CD14-positive monocyte (primary cell): ENCODE data around the gene PTAFR. TPM values are rescaled to one million over a fixed set of nuclear protein-coding genes. Genes with fewer than 3 reads are reported as not detected.

Experiments used
- DNase-seq, 3 donors: peaks; one replicate each; pipeline ENCODE4 v3.0.0-alpha.2; 2011 to 2022
- H2AFZ ChIP-seq: 2 replicates; pipeline ENCODE4 v1.6.0; 2012; ENCODE audit warnings: mild to moderate bottlenecking, low read depth, low read length, inconsistent platforms; ENCODE audit not compliant: insufficient read depth, poor library complexity, severe bottlenecking
- H3K27ac ChIP-seq, 2 donors: 1 replicate in 1 of 2; 2 replicates in 1 of 2; pipeline ENCODE4 v1.5.1; 2012 to 2013; ENCODE audit warnings: low read length in 2 of 2, control low read depth in 1 of 2, inconsistent platforms in 1 of 2, low read depth in 1 of 2, mild to moderate bottlenecking in 1 of 2
- H3K27me3 ChIP-seq, 2 donors: one replicate each; pipeline versions ENCODE4 v1.6.0 to v1.6.1; 2011 to 2013; ENCODE audit warnings: low read length in 2 of 2; ENCODE audit not compliant: control insufficient read depth in 2 of 2, insufficient read depth in 2 of 2
- H3K36me3 ChIP-seq, 2 donors: replicated peaks in 1 of 2; 1 replicate in 1 of 2; 2 replicates in 1 of 2; pipeline versions ENCODE4 v1.5.1 to v1.6.1; 2012 to 2013; ENCODE audit warnings: low read length in 2 of 2, control low read depth in 1 of 2, inconsistent platforms in 1 of 2, mild to moderate bottlenecking in 1 of 2; ENCODE audit not compliant: insufficient read depth in 2 of 2, control insufficient read depth in 1 of 2
- H3K4me1 ChIP-seq, 2 donors: 1 replicate in 1 of 2; 2 replicates in 1 of 2; pipeline versions ENCODE4 v1.5.1 to v1.6.1; 2012 to 2013; ENCODE audit warnings: low read length in 2 of 2, control low read depth in 1 of 2, inconsistent platforms in 1 of 2, mild to moderate bottlenecking in 1 of 2, moderate library complexity in 1 of 2; ENCODE audit not compliant: insufficient read depth in 2 of 2, control insufficient read depth in 1 of 2
- H3K4me2 ChIP-seq: replicated peaks from 2 replicates; pipeline ENCODE3; 2012; ENCODE audit warnings: low read length, moderate library complexity, mild to moderate bottlenecking; ENCODE audit not compliant: poor library complexity, severe bottlenecking; ENCODE audit errors: extremely low read depth
- H3K4me3 ChIP-seq, 3 experiments: fragments of 200-600 bp in 1 of 3; sonication (generic) in 1 of 3; replicated peaks in 1 of 3; 1 replicate in 2 of 3; 2 replicates in 1 of 3; pipeline ENCODE4 v1.5.1; 2011 to 2013; ENCODE audit warnings: low read length in 3 of 3, mild to moderate bottlenecking in 3 of 3, control low read depth in 2 of 3, low read depth in 2 of 3, inconsistent platforms in 1 of 3, moderate library complexity in 1 of 3
- H3K79me2 ChIP-seq: 2 replicates; pipeline ENCODE4 v1.6.0; 2012; ENCODE audit warnings: mild to moderate bottlenecking, control low read depth, inconsistent platforms, low read length, moderate library complexity; ENCODE audit not compliant: insufficient read depth
- H3K9ac ChIP-seq: 2 replicates; pipeline ENCODE4 v1.6.0; 2017; ENCODE audit warnings: low read length, mild to moderate bottlenecking; ENCODE audit not compliant: insufficient read depth, poor library complexity, severe bottlenecking
- H3K9me3 ChIP-seq, 2 donors: replicated peaks in 1 of 2; 1 replicate in 1 of 2; 2 replicates in 1 of 2; pipeline versions ENCODE4 v1.5.1 to v1.6.1; 2012 to 2013; ENCODE audit warnings: low read length in 2 of 2, control low read depth in 1 of 2; ENCODE audit not compliant: control insufficient read depth in 1 of 2, insufficient read depth in 1 of 2
- H4K20me1 ChIP-seq: 2 replicates; pipeline ENCODE4 v1.6.0; 2012; ENCODE audit warnings: mild to moderate bottlenecking, low read length, control low read depth, moderate library complexity; ENCODE audit not compliant: insufficient read depth
- H3K27ac Mint-ChIP-seq, 7 donors: one replicate each; pipeline ENCODE4 v1.8.0; 2020; ENCODE audit warnings: mild to moderate bottlenecking in 7 of 7, mixed read lengths in 7 of 7, moderate library complexity in 6 of 7, inconsistent platforms in 2 of 7
- H3K27me3 Mint-ChIP-seq, 3 donors: one replicate each; pipeline ENCODE4 v1.8.0; 2021 to 2022; ENCODE audit warnings: low read depth in 3 of 3, mild to moderate bottlenecking in 3 of 3, mixed read lengths in 3 of 3, moderate library complexity in 3 of 3, inconsistent platforms in 1 of 3
- H3K36me3 Mint-ChIP-seq, 2 donors: one replicate each; pipeline ENCODE4 v1.8.0; 2020; ENCODE audit warnings: mixed read lengths in 2 of 2, inconsistent platforms in 1 of 2, mild to moderate bottlenecking in 1 of 2
- H3K4me1 Mint-ChIP-seq: one replicate; pipeline ENCODE4 v1.8.0; 2020; ENCODE audit warnings: mild to moderate bottlenecking, mixed read lengths
- H3K4me3 Mint-ChIP-seq, 2 donors: one replicate each; pipeline ENCODE4 v1.8.0; 2020; ENCODE audit warnings: mild to moderate bottlenecking in 2 of 2, mixed read lengths in 2 of 2, moderate library complexity in 1 of 2
- H3K9me3 Mint-ChIP-seq, 7 donors: one replicate each; pipeline ENCODE4 v1.8.0; 2020 to 2022; ENCODE audit warnings: mixed read lengths in 7 of 7, mild to moderate bottlenecking in 6 of 7, moderate library complexity in 6 of 7, inconsistent platforms in 2 of 7
- WGBS: methylation state at CpG from one replicate; pipeline ENCODE4 v1.1.5; 2013; ENCODE audit warnings: missing lambda C conversion rate; ENCODE audit not compliant: insufficient coverage; 5-methylcytosine and 5-hydroxymethylcytosine counted together
- intact Hi-C, 2 donors: fragments of 100-400 bp; cut with micrococcal nuclease; formaldehyde crosslinking; loops; one replicate each; pipeline versions ENCODE4 v1.15.0 to v1.15.1; 2023
- polyA plus RNA-seq, 3 donors: library from polyadenylated mRNA; depleted of rRNA in 1 of 3; unstranded in 2 of 3; stranded (reverse) in 1 of 3; fragments of 300-500 nt in 2 of 3; fragments of >200 nt in 1 of 3; fragmentation: Illumina TruSeq in 2 of 3; gene quantifications; 1 replicate in 2 of 3; 2 replicates in 1 of 3; pipeline ENCODE4 v1.2.3, GENCODE V29; 2012 to 2021
- TF ChIP-seq, protein P1 (sequence below): fragments of 200-600 bp; IDR thresholded peaks from one replicate; pipeline ENCODE4 v1.8.0; 2022; ENCODE audit warnings: antibody characterized with exemption, mild to moderate bottlenecking

PTAFR gene
- polyA plus RNA-seq, 3 donors: 115 to 347 (median 331) TPM

GRCh38 chr1:28154078-28154594 is 22.4 kb downstream of the PTAFR start:
- 50% methylated on average over 2 of the region's 9 CpGs for WGBS
- peak overlapping the region in 1 of 2 donors; percentile 16 for H3K4me3 Mint-ChIP-seq
- peaks cover 58 to 88% of the 10 kb centered on the region in 2 donors for H3K36me3 Mint-ChIP-seq
- H3K27me3 Mint-ChIP-seq: peaks cover 0 to 2% (median 0%) of the 10 kb centered on the region in 3 donors
- Histone ChIP-seq H3K4me2 (peak overlapping the region; percentile 30), H3K27ac (peak overlapping the region; percentile 49 to 50), H4K20me1 (peaks cover 58% of the 10 kb centered on the region), H2AFZ (no peak overlapping the region), H3K36me3 (peaks cover 37 to 52% of the 10 kb centered on the region in 2 donors), H3K9me3 (no peaks in the 10 kb centered on the region), H3K27me3 (no peaks in the 10 kb centered on the region), H3K4me3 (no peak overlapping the region), H3K79me2 (peaks cover 100% of the 10 kb centered on the region), H3K4me1 (peaks cover 65 to 72% of the 10 kb centered on the region in 2 donors), H3K9ac (no peak overlapping the region)
- DNase-seq: peak in 1 of 3 donors; percentile 32
- intact Hi-C loops: no loop called here
- H3K9me3 Mint-ChIP-seq: peaks cover 0 to under 1% (median 0%) of the 10 kb centered on the region in 7 donors
- H3K4me1 Mint-ChIP-seq: peaks cover 60% of the 10 kb centered on the region
- peak overlapping the region; percentile 87 to 97 (median 91) for H3K27ac Mint-ChIP-seq
- TF ChIP-seq, protein P1, sequence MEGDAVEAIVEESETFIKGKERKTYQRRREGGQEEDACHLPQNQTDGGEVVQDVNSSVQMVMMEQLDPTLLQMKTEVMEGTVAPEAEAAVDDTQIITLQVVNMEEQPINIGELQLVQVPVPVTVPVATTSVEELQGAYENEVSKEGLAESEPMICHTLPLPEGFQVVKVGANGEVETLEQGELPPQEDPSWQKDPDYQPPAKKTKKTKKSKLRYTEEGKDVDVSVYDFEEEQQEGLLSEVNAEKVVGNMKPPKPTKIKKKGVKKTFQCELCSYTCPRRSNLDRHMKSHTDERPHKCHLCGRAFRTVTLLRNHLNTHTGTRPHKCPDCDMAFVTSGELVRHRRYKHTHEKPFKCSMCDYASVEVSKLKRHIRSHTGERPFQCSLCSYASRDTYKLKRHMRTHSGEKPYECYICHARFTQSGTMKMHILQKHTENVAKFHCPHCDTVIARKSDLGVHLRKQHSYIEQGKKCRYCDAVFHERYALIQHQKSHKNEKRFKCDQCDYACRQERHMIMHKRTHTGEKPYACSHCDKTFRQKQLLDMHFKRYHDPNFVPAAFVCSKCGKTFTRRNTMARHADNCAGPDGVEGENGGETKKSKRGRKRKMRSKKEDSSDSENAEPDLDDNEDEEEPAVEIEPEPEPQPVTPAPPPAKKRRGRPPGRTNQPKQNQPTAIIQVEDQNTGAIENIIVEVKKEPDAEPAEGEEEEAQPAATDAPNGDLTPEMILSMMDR: no peak

DNA sequence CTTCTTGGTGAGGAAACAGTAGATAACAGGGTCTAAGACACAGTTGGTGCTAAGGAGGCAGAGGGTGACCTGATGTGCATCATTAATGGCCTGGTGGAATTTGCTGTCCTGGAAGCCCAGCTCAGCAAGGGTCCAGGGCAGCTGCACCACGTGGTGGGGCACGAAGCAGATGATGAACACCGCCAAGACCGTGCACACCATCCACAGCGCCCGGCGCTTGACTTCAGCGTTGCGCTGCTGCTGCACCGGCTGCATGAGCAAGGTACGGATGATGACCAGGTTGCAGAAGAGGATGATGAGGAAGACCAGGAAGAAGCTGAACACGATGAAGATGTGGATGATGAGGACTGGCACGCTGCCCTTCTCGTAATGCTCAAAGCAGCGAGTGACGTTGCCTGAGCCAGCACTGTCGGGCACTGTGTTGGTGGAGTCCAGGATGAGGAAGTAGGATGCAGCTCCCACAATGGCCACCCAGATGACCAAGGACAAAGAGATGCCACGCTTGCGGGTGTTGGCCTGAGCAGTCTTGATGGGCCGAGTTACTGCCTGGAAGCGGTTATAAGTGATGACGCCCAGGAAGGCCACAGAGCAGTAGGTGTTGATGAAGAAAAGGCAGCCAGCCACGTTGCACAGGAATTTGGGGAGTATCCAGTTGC is 26.2 kb downstream of the PTAFR start:
- peaks cover 73% of the 10 kb centered on the region for H4K20me1 ChIP-seq
- WGBS: 98% methylated on average over 23 of the region's 23 CpGs
- H3K9ac ChIP-seq: no peak overlapping the region
- H2AFZ ChIP-seq: no peak overlapping the region
- H3K36me3 ChIP-seq: peaks cover 49 to 69% of the 10 kb centered on the region in 2 donors
- H3K27ac ChIP-seq: peak overlapping the region in 1 of 2 donors; percentile 26
- no peak overlapping the region for H3K4me3 ChIP-seq
- H3K79me2 ChIP-seq: peaks cover 81% of the 10 kb centered on the region
- H3K27ac Mint-ChIP-seq: peak overlapping the region in 3 of 7 donors; percentile 30 to 79 (median 52)
- TF ChIP-seq, protein P1: no peak
- H3K36me3 Mint-ChIP-seq: peaks cover 57 to 81% of the 10 kb centered on the region in 2 donors
- no peak overlapping the region for H3K4me2 ChIP-seq
- H3K9me3 Mint-ChIP-seq: no peaks in the 10 kb centered on the region
- H3K27me3 ChIP-seq: no peaks in the 10 kb centered on the region
- no peak for DNase-seq
- H3K27me3 Mint-ChIP-seq: peaks cover 0 to 2% (median 0%) of the 10 kb centered on the region in 3 donors
- no peaks in the 10 kb centered on the region for H3K9me3 ChIP-seq
- H3K4me3 Mint-ChIP-seq: no peak overlapping the region
- H3K4me1 Mint-ChIP-seq: peaks cover 27% of the 10 kb centered on the region
- H3K4me1 ChIP-seq: peaks cover 35 to 38% of the 10 kb centered on the region in 2 donors
- intact Hi-C loops: no loop called here
